Measurements from ENCODE around the gene HBA2. TPM values are rescaled to one million over a fixed set of nuclear protein-coding genes. Genes with fewer than 3 reads are reported as not detected.
"Not testable (repeated sequence)": the region's sequence is repeated elsewhere in the genome, so short reads cannot be mapped to it uniquely, and the experiment has no call there.

HBA2 gene
- polyA plus RNA-seq, 3 donors: 2.8 to 193 (median 158) TPM

DNA sequence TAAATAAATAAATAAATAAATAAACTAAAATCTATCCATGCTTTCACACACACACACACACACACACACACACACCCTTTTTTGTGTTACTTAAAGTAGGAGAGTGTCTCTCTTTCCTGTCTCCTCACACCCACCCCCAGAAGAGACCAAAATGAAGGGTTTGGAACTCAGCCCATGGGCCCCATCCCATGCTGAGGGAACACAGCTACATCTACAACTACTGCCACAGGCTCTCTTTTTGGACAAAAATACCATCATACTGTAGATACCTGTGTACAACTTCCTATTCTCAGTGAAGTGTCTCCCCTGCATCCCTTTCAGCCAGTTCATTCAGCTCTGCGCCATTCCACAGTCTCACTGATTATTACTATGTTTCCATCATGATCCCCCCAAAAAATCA is 1.9 kb upstream of the HBA2 start:
- H3K9ac ChIP-seq (ENCODE audit: insufficient read depth, low read length, poor library complexity, severe bottlenecking): no peak overlapping the region
- H3K4me2 ChIP-seq (replicated peaks; ENCODE audit: extremely low read depth, low read length, poor library complexity, severe bottlenecking): no peak overlapping the region
- TF ChIP-seq, protein P1, sequence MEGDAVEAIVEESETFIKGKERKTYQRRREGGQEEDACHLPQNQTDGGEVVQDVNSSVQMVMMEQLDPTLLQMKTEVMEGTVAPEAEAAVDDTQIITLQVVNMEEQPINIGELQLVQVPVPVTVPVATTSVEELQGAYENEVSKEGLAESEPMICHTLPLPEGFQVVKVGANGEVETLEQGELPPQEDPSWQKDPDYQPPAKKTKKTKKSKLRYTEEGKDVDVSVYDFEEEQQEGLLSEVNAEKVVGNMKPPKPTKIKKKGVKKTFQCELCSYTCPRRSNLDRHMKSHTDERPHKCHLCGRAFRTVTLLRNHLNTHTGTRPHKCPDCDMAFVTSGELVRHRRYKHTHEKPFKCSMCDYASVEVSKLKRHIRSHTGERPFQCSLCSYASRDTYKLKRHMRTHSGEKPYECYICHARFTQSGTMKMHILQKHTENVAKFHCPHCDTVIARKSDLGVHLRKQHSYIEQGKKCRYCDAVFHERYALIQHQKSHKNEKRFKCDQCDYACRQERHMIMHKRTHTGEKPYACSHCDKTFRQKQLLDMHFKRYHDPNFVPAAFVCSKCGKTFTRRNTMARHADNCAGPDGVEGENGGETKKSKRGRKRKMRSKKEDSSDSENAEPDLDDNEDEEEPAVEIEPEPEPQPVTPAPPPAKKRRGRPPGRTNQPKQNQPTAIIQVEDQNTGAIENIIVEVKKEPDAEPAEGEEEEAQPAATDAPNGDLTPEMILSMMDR (IDR thresholded peaks at IDR 0.05): no peak
- no peaks in the 10 kb centered on the region for H3K79me2 ChIP-seq (ENCODE audit: insufficient read depth, low read length)
- Mint-ChIP-seq H3K9me3 (peaks cover 0 to 24% (median 8%) of the 10 kb centered on the region in 7 donors), H3K4me1 (peaks cover 9% of the 10 kb centered on the region), H3K4me3 (peak overlapping the region in 1 of 2 donors; percentile 75), H3K27ac (no peak overlapping the region), H3K27me3 (ENCODE audit: low read depth in 3 of 3) (peaks cover 76 to 90% (median 84%) of the 10 kb centered on the region in 3 donors), H3K36me3 (peaks cover 0 to 4% of the 10 kb centered on the region in 2 donors)
- no peak overlapping the region for H3K27ac ChIP-seq (ENCODE audit: low read depth in 1 of 2, low read length in 2 of 2)
- no peaks in the 10 kb centered on the region for H4K20me1 ChIP-seq (ENCODE audit: insufficient read depth, low read length)
- H3K27me3 ChIP-seq (ENCODE audit: control insufficient read depth in 2 of 2, insufficient read depth in 2 of 2, low read length in 2 of 2): peaks cover 46 to 79% of the 10 kb centered on the region in 2 donors
- H3K9me3 ChIP-seq (replicated peaks in 1 of 2; ENCODE audit: control insufficient read depth in 1 of 2, insufficient read depth in 1 of 2, low read length in 2 of 2): peaks cover 0 to 21% of the 10 kb centered on the region in 2 donors
- intact Hi-C loops (cut with micrococcal nuclease): no loop called here
- no CpG with 5 or more reads among the region's 1 CpG for WGBS (ENCODE audit: insufficient coverage)
- no peaks in the 10 kb centered on the region for H3K36me3 ChIP-seq (replicated peaks in 1 of 2; ENCODE audit: control insufficient read depth in 1 of 2, insufficient read depth in 2 of 2, low read length in 2 of 2)
- no peak overlapping the region for H3K4me3 ChIP-seq (replicated peaks in 1 of 3; ENCODE audit: low read depth in 2 of 3, low read length in 3 of 3)
- no peak for DNase-seq
- H3K4me1 ChIP-seq (ENCODE audit: control insufficient read depth in 1 of 2, insufficient read depth in 2 of 2, low read length in 2 of 2): peaks cover 0 to 7% of the 10 kb centered on the region in 2 donors
- no peak overlapping the region for H2AFZ ChIP-seq (ENCODE audit: insufficient read depth, low read depth, low read length, poor library complexity, severe bottlenecking)

DNA sequence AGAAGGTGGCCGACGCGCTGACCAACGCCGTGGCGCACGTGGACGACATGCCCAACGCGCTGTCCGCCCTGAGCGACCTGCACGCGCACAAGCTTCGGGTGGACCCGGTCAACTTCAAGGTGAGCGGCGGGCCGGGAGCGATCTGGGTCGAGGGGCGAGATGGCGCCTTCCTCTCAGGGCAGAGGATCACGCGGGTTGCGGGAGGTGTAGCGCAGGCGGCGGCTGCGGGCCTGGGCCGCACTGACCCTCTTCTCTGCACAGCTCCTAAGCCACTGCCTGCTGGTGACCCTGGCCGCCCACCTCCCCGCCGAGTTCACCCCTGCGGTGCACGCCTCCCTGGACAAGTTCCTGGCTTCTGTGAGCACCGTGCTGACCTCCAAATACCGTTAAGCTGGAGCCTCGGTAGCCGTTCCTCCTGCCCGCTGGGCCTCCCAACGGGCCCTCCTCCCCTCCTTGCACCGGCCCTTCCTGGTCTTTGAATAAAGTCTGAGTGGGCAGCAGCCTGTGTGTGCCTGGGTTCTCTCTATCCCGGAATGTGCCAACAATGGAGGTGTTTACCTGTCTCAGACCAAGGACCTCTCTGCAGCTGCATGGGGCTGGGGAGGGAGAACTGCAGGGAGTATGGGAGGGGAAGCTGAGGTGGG is 657 bp downstream of the HBA2 start:
- H3K4me1 ChIP-seq (ENCODE audit: control insufficient read depth in 1 of 2, insufficient read depth in 2 of 2, low read length in 2 of 2); H4K20me1 ChIP-seq (ENCODE audit: insufficient read depth, low read length); H3K9me3 ChIP-seq (replicated peaks in 1 of 2; ENCODE audit: control insufficient read depth in 1 of 2, insufficient read depth in 1 of 2, low read length in 2 of 2); H3K79me2 ChIP-seq (ENCODE audit: insufficient read depth, low read length); H3K9ac ChIP-seq (ENCODE audit: insufficient read depth, low read length, poor library complexity, severe bottlenecking); H3K4me3 ChIP-seq (replicated peaks in 1 of 3; ENCODE audit: low read depth in 2 of 3, low read length in 3 of 3); H3K4me1 Mint-ChIP-seq; H3K36me3 Mint-ChIP-seq; intact Hi-C loops (cut with micrococcal nuclease); H3K27ac Mint-ChIP-seq; H3K27ac ChIP-seq (ENCODE audit: low read depth in 1 of 2, low read length in 2 of 2); H3K4me2 ChIP-seq (replicated peaks; ENCODE audit: extremely low read depth, low read length, poor library complexity, severe bottlenecking); DNase-seq; H2AFZ ChIP-seq (ENCODE audit: insufficient read depth, low read depth, low read length, poor library complexity, severe bottlenecking); H3K36me3 ChIP-seq (replicated peaks in 1 of 2; ENCODE audit: control insufficient read depth in 1 of 2, insufficient read depth in 2 of 2, low read length in 2 of 2): not testable (repeated sequence)
- H3K27me3 ChIP-seq (ENCODE audit: control insufficient read depth in 2 of 2, insufficient read depth in 2 of 2, low read length in 2 of 2): peaks cover 38 to 69% of the 10 kb centered on the region in 2 donors
- 16% methylated on average over 25 of the region's 44 CpGs for WGBS (ENCODE audit: insufficient coverage)
- Mint-ChIP-seq H3K27me3 (ENCODE audit: low read depth in 3 of 3) (peaks cover 68 to 83% (median 76%) of the 10 kb centered on the region in 3 donors), H3K9me3 (peaks cover 0 to 22% (median 8%) of the 10 kb centered on the region in 7 donors), H3K4me3 (peak overlapping the region in 1 of 2 donors; percentile 67)

DNA sequence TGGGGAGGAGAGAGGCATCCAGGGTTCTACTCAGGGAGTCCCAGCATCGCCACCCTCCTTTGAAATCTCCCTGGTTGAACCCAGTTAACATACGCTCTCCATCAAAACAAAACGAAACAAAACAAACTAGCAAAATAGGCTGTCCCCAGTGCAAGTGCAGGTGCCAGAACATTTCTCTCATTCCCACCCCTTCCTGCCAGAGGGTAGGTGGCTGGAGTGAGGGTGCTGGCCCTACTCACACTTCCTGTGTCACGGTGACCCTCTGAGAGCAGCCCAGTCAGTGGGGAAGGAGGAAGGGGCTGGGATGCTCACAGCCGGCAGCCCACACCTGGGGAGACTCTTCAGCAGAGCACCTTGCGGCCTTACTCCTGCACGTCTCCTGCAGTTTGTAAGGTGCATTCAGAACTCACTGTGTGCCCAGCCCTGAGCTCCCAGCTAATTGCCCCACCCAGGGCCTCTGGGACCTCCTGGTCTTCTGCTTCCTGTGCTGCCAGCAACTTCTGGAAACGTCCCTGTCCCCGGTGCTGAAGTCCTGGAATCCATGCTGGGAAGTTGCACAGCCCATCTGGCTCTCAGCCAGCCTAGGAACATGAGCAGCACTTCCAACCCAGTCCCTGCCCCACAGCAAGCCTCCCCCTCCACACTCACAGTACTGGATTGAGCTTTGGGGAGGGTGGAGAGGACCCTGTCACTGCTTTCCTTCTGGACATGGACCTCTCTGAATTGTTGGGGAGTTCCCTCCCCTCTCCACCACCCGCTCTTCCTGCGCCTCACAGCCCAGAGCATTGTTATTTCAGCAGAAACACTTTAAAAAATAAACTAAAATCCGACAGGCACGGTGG is 1.5 kb downstream of the HBA2 start:
- not testable (repeated sequence) for H3K27ac Mint-ChIP-seq; DNase-seq; H3K9me3 ChIP-seq (replicated peaks in 1 of 2; ENCODE audit: control insufficient read depth in 1 of 2, insufficient read depth in 1 of 2, low read length in 2 of 2); H3K79me2 ChIP-seq (ENCODE audit: insufficient read depth, low read length); H3K9ac ChIP-seq (ENCODE audit: insufficient read depth, low read length, poor library complexity, severe bottlenecking); H3K4me1 ChIP-seq (ENCODE audit: control insufficient read depth in 1 of 2, insufficient read depth in 2 of 2, low read length in 2 of 2); H4K20me1 ChIP-seq (ENCODE audit: insufficient read depth, low read length); H3K4me1 Mint-ChIP-seq; H3K36me3 ChIP-seq (replicated peaks in 1 of 2; ENCODE audit: control insufficient read depth in 1 of 2, insufficient read depth in 2 of 2, low read length in 2 of 2); H3K27ac ChIP-seq (ENCODE audit: low read depth in 1 of 2, low read length in 2 of 2); H3K4me2 ChIP-seq (replicated peaks; ENCODE audit: extremely low read depth, low read length, poor library complexity, severe bottlenecking); H3K4me3 ChIP-seq (replicated peaks in 1 of 3; ENCODE audit: low read depth in 2 of 3, low read length in 3 of 3); H2AFZ ChIP-seq (ENCODE audit: insufficient read depth, low read depth, low read length, poor library complexity, severe bottlenecking); H3K36me3 Mint-ChIP-seq
- intact Hi-C loops (cut with micrococcal nuclease): loop anchor here in 1 of 2 donors (2.0 kb wide), 1 partner anchor 47 kb away; no protein-coding TSS in a partner anchor
- peak overlapping the region in 1 of 2 donors; percentile 75 for H3K4me3 Mint-ChIP-seq
- H3K27me3 Mint-ChIP-seq (ENCODE audit: low read depth in 3 of 3): peaks cover 68 to 83% (median 76%) of the 10 kb centered on the region in 3 donors
- WGBS (ENCODE audit: insufficient coverage): 3% methylated on average over 4 of the region's 13 CpGs
- H3K9me3 Mint-ChIP-seq: peaks cover 0 to 22% (median 8%) of the 10 kb centered on the region in 7 donors
- peaks cover 40 to 67% of the 10 kb centered on the region in 2 donors for H3K27me3 ChIP-seq (ENCODE audit: control insufficient read depth in 2 of 2, insufficient read depth in 2 of 2, low read length in 2 of 2)
